ENCODE results near the gene GPR107.

GPR107 gene

GRCh38 chr9:130024597-130024994 is 29.1 kb upstream of the GPR107 start:
- DNase-seq, result no peak
- in situ Hi-C loops (cut with HindIII; ENCODE audit: low pct_ligation_motif_present, low pct_unique_long_range_greater_than_20kb, low sequenced_read_pairs), result no loop called here

DNA sequence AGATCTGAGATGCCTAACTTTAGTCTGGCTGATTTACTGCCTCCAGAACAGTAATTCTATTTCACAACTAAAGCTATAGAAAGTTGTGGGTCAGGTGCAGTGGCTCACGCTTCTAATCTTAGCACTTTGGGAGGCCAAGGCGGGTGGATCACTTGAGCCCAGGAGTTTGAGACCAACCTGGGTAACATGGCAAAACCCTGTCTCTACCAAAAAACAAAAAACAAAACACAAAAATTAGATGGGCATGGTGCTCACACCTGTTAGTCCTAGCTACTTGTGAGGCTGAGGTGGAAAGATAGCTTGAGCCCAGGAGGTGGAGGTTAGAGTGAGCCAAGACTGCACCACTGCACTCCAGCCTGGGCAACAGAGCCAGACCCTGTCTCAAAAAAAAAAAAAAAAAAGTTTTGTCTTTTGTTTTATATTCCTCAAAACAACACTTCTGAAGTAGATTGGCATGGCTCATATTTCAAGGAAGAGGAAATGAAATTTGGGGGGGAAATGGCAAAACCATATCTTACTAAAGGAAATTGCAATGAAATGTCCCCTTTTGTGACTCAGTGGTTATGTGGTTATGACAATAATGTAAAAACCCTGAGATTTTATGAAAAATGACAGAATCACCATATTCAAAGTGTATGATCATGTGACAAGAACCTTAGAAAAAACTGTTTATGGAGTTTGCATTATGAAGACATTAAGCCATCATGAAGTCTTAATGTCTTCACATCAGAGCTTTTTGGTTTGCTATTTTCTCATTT is 26.9 kb upstream of the GPR107 start:
- in situ Hi-C loops (cut with HindIII; ENCODE audit: low pct_ligation_motif_present, low pct_unique_long_range_greater_than_20kb, low sequenced_read_pairs), result no loop called here
- no peak for DNase-seq

- in situ Hi-C loops (cut with HindIII; ENCODE audit: low pct_ligation_motif_present, low pct_unique_long_range_greater_than_20kb, low sequenced_read_pairs), result no loop called here
- DNase-seq, result no peak
These were observed 26.0 kb upstream of the GPR107 start for GRCh38 chr9:130027533-130028365.

DNA sequence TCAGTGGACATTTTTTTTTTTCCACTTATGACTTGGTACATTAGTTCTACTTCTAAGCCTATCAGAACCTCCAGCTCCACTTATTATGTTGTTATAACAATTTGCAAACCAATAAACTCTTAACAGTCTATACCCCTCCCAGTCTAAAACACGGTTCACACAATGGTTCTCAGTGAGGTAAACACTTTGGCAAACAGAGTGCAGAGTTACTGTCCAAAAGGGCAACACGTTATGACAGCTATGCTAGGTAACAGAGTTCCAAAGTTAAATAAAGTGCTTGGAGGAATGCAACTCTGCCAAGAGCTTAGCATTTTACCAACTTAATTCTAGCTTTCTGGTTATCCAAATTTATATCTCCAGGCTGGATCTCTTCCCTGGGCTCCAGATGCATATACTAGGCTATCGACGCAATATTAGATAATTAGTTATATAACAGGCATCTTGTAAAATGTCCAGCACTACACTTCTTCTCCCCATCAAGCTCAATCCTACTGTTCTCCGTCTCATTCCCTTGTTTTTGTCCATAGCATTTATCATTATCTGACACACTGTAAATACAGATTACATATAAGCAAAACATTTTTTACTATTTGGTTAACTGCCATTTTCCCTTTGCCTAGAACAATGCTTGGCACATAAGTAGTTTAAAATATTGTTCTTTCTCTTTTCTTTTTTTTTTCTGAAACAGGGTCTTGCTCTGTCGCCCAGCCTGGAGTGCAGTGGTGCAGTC is 25.0 kb upstream of the GPR107 start:
- in situ Hi-C loops (cut with HindIII; ENCODE audit: low pct_ligation_motif_present, low pct_unique_long_range_greater_than_20kb, low sequenced_read_pairs), result no loop called here
- no peak for DNase-seq

DNA sequence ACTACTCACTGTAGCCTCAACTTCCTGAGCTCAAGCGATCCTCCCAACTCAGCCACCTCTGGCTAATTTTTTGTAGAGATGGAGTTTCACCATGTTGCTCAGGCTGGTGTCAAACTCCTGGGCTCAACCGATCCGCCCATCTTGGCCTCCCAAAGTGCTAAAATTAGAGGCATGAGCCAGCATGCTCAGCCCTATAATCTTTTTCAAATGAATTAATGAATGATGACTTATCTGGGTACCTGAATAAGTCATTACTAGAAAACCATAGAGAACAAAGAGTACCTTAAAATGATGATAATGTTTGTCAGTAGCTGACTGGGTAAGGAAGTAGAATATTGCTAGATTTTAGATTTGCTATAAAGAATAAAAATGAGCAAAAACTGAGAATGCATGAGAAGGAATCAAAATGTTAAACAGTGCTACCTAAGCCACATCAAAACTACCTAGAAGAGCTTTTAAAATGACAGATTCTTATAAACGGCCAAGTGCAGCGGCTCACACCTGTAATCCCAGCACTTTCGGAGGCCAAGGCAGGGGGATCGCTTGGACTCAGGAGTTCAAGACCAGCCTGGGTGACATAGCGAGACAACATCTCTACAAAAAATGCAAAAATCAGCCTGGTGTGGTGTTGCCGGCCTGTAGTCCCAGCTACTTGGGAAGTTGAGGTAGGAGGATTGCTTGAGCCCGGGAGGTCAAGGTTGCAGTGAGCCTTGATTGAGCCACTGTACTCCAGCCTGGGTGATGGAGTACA is 24.3 kb upstream of the GPR107 start:
- no peak for DNase-seq
- in situ Hi-C loops (cut with HindIII; ENCODE audit: low pct_ligation_motif_present, low pct_unique_long_range_greater_than_20kb, low sequenced_read_pairs), result no loop called here

- in situ Hi-C loops (cut with HindIII; ENCODE audit: low pct_ligation_motif_present, low pct_unique_long_range_greater_than_20kb, low sequenced_read_pairs), result no loop called here
- DNase-seq, result no peak
These were observed 23.0 kb upstream of the GPR107 start for GRCh38 chr9:130030651-130031127.

GRCh38 chr9:130034570-130034969 is 19.1 kb upstream of the GPR107 start:
- in situ Hi-C loops (cut with HindIII; ENCODE audit: low pct_ligation_motif_present, low pct_unique_long_range_greater_than_20kb, low sequenced_read_pairs), result no loop called here
- DNase-seq, result no peak

DNA sequence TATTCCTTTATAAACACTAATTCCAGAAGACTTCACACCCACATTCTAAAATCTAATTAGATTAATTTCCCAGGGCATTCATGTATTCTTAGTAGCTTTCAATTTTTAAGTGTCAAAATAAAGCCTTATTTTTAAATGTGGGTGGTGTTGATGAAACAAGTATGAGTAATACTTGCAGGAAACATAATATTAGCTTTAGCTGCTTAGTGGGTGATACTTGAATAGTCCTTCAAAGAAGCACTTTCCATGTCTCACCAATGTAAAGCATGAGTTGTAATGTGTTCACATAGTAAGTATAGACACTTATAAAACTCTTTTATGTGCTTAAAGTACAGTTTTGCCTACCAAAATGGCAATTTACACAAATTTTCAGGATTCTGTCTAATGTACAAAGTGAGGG is 17.6 kb upstream of the GPR107 start:
- DNase-seq, result no peak
- in situ Hi-C loops (cut with HindIII; ENCODE audit: low pct_ligation_motif_present, low pct_unique_long_range_greater_than_20kb, low sequenced_read_pairs), result no loop called here

GRCh38 chr9:130039528-130040147 is 14.1 kb upstream of the GPR107 start:
- DNase-seq, result no peak
- in situ Hi-C loops (cut with HindIII; ENCODE audit: low pct_ligation_motif_present, low pct_unique_long_range_greater_than_20kb, low sequenced_read_pairs), result no loop called here

- in situ Hi-C loops (cut with HindIII; ENCODE audit: low pct_ligation_motif_present, low pct_unique_long_range_greater_than_20kb, low sequenced_read_pairs), result no loop called here
- no peak for DNase-seq
These were observed 12.6 kb upstream of the GPR107 start for GRCh38 chr9:130040984-130041647.

- in situ Hi-C loops (cut with HindIII; ENCODE audit: low pct_ligation_motif_present, low pct_unique_long_range_greater_than_20kb, low sequenced_read_pairs), result no loop called here
- DNase-seq, result peak; percentile 25
These were observed 11.9 kb upstream of the GPR107 start for GRCh38 chr9:130041648-130042405.

DNA sequence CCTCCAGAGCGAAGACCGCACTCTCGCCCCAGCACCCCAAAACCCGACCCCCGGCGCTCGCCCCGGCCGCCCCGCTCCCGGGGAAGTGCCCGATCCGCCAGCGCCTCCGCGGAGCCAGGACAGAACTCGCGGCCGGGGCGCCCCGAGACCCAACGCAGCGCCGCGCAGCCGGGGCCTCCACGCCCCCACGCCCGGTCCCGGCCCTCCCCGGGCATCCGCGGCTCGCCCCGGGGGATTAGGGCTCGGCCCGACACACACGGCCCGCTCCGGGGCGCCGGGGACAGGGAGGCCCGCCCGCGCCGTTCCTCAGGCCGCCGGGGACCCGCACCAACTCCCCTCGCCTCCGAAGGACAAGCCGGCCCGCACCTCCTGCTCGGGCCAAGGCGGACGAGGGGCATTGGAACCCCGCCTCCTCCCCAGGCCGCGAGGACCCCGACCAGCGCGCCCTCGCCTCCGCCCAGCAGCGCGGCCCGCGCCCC is 11.3 kb upstream of the GPR107 start:
- in situ Hi-C loops (cut with HindIII; ENCODE audit: low pct_ligation_motif_present, low pct_unique_long_range_greater_than_20kb, low sequenced_read_pairs), result no loop called here
- peak; percentile 32 for DNase-seq

DNA sequence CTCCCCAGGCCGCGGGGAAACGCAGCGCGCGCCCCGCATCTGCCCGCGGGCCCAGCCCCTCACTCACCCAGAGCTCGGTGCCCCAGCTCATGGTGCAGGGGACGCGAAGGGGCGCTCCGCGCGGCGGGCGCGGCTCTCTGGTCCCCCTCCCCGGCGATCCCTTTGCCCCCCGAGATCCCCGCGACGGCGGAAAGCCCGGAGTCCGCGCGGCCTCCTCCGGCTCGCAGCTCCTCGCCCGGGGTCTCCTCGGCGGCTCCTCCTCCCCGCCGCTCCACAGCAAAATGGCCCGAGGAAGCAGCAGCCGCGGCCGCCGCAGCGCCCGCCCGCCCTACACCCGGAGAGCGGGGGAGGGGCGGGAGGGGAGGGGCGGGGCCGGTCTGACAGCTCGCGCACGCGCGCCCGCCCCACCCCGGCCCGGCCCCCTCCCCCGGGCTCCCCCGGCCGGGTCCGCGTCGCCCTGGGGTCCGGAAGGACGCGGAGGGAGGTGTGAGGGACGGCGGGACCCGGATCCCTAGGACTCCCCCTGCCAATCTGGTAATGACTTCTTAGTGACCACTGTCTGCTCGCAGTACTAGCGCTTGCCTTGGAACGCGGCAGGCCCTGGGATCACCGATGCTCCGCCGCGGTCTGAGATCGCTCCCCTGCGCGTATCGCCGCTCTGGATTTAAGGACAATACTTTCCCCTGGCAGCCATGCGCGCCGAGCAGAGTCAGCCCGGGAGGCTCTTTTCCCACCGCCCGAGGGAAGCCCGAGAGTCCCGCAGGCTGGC is 10.6 kb upstream of the GPR107 start, which contains the start of gene FNBP1:
Gene FNBP1 (minus strand): TSS at position 305 of the 769 bp plus-strand sequence. CDS start 214 bp downstream, at position 91.
- in situ Hi-C loops (cut with HindIII; ENCODE audit: low pct_ligation_motif_present, low pct_unique_long_range_greater_than_20kb, low sequenced_read_pairs), result no loop called here
- DNase-seq, result peak; percentile 66

DNA sequence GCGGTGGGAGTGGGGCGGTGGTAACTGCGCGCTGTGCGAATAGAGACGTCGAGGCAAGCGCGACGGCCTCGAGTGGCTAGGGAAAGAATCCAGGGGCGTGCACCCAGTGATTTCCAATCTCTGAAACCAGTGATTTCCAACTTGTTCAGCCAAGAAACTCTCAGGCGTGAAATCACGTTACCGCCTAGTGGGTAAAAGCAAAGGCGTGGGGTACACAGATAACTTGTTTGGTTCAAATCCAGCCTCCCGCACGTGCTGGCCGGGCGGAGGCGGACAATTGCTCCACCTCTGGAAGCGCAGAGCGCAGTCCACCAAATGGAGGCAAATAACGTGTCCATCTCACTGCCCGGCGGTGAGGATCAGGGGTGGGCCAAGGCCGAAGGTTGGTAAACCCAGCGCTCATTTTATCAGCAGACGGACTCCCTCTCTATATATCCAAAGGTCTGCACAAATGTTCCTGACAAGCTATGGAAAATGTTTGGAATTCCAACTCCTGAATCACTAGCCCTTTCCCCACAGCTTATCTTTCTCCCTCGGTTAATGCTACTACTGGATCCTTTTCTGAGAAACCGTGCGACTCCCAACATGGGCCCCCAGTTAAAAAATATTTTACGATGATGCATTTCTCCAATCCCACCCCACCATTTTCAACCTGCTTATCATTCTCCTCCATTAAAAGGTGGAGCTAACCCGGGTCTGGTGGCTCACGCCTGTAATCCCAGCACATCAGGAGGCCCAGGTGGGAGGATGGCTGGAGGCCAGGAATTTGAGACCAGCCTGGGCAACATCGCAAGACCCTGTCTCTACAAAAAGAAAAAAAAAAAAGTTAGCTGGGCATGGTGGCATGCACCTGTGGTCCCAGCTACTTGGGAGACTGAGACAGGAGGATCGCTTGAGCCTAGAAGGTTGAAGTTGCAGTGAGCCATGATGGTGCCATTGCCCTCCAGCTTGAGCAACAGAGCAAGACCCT is 9.8 kb upstream of the GPR107 start:
- DNase-seq, result peak; percentile 55
- in situ Hi-C loops (cut with HindIII; ENCODE audit: low pct_ligation_motif_present, low pct_unique_long_range_greater_than_20kb, low sequenced_read_pairs), result no loop called here
